A549 (cell line): ENCODE measurements around the gene TMTC2. TPM values are rescaled to one million over a fixed set of nuclear protein-coding genes. Genes with fewer than 3 reads are reported as not detected.

Source experiments
- ATAC-seq, 2 experiments: fragments of 200-7000 bp in 1 of 2; fragments of >200 bp in 1 of 2; cut with Nextera tagmentation in 1 of 2; cut with Tn5 transposase in 1 of 2; 3 replicates each; pipeline versions ENCODE4 v1.8.0 to v1.9.1; 2018 to 2020; ENCODE audit warnings: mild to moderate bottlenecking in 1 of 2, moderate library complexity in 1 of 2
- CTCF ChIA-PET: fragments of 300-600 bp; sonication (Branson Sonifier 250); formaldehyde crosslinking; extraction: SDS; loops from one replicate; lab custom pipeline; 2021; ENCODE audit warnings: antibody characterized with exemption, inconsistent platforms; lab: Yijun Ruan, JAX
- POLR2A ChIA-PET: fragments of 350-600 bp; formaldehyde crosslinking; extraction: SDS; loops from one replicate; lab custom pipeline; 2021; ENCODE audit warnings: antibody characterized with exemption, inconsistent platforms; lab: Yijun Ruan, JAX
- DNase-seq, 2 experiments: peaks; one replicate each; pipeline versions ENCODE4 v3.0.0 to v3.0.0-alpha.2; 2011 to 2016; ENCODE audit warnings: low read depth in 1 of 2, low spot score in 1 of 2
- FAIRE-seq: peaks from 2 replicates; lab custom pipeline; 2011; peaks lifted over from hg19 to GRCh38; lab: Jason Lieb, UNC
- H3K27ac ChIP-seq, 2 experiments: fragments of >200 bp; sonication (Bioruptor Twin); formaldehyde crosslinking; 3 replicates each; pipeline ENCODE4 v1.5.1; 2016 to 2017
- H3K4me1 ChIP-seq: fragments of >200 bp; sonication (Bioruptor Twin); formaldehyde crosslinking; 3 replicates; pipeline ENCODE4 v1.6.1; 2016
- H3K4me2 ChIP-seq: fragments of >200 bp; sonication (Bioruptor Twin); formaldehyde crosslinking; 3 replicates; pipeline ENCODE4 v1.6.1; 2016
- H3K4me3 ChIP-seq: fragments of >200 bp; sonication (Bioruptor Twin); formaldehyde crosslinking; 3 replicates; pipeline ENCODE4 v1.5.1; 2016
- H3K9me3 ChIP-seq: fragments of >200 bp; sonication (Bioruptor Twin); formaldehyde crosslinking; 3 replicates; pipeline ENCODE4 v1.6.1; 2016
- ATOH8 ChIP-seq: fragments of 250-450 bp; sonication (Bioruptor Pico); IDR thresholded peaks from 2 replicates; pipeline ENCODE4 v1.5.0; 2020; ENCODE audit warnings: low read depth, mild to moderate bottlenecking, moderate library complexity
- BCL3 ChIP-seq: fragments of >200 bp; sonication (Bioruptor Twin); formaldehyde crosslinking; IDR thresholded peaks from 3 replicates; pipeline ENCODE4 v1.6.1; 2016
- CHD4 ChIP-seq: fragments of 200-600 bp; sonication (generic); IDR thresholded peaks from 2 replicates; pipeline ENCODE4 v1.6.1; 2016; ENCODE audit warnings: antibody characterized with exemption, mild to moderate bottlenecking, borderline replicate concordance
- EHF ChIP-seq: fragments of 250-450 bp; sonication (Bioruptor Pico); IDR thresholded peaks from 2 replicates; pipeline ENCODE4 v1.5.0; 2020; ENCODE audit warnings: mild to moderate bottlenecking
- ESRRA ChIP-seq: fragments of 150-350 bp; IDR thresholded peaks from 2 replicates; pipeline ENCODE4 v1.6.1; 2014; ENCODE audit warnings: mild to moderate bottlenecking, low read length, borderline replicate concordance
- FOSL2 ChIP-seq, 2 experiments: fragments of 450-650 bp in 1 of 2; fragments of >200 bp in 1 of 2; sonication (Bioruptor Twin) in 1 of 2; formaldehyde crosslinking; IDR thresholded peaks; 2 replicates each; pipeline versions ENCODE4 v1.5.0 to v1.6.1; 2016 to 2020; ENCODE audit warnings: mild to moderate bottlenecking in 1 of 2, moderate library complexity in 1 of 2
- GATA3 ChIP-seq: IDR thresholded peaks from 2 replicates; pipeline ENCODE4 v1.6.1; 2012; ENCODE audit warnings: borderline replicate concordance
- HES2 ChIP-seq: fragments of >200 bp; sonication (Bioruptor Twin); formaldehyde crosslinking; IDR thresholded peaks from 2 replicates; pipeline ENCODE4 v1.6.1; 2016
- HEYL ChIP-seq: fragments of 250-450 bp; sonication (Bioruptor Pico); IDR thresholded peaks from 2 replicates; pipeline ENCODE4 v1.8.0; 2021; ENCODE audit warnings: mild to moderate bottlenecking, moderate library complexity
- HOXB5 ChIP-seq: fragments of 250-450 bp; sonication (Bioruptor Pico); IDR thresholded peaks from 2 replicates; pipeline ENCODE4 v1.5.0; 2020; ENCODE audit warnings: mild to moderate bottlenecking, moderate library complexity
- KDM1A ChIP-seq: fragments of 200-600 bp; sonication (generic); IDR thresholded peaks from 2 replicates; pipeline ENCODE4 v1.6.1; 2016; ENCODE audit warnings: low read depth, mild to moderate bottlenecking
- KDM5A ChIP-seq: fragments of 200-600 bp; sonication (generic); IDR thresholded peaks from 2 replicates; pipeline ENCODE4 v1.6.1; 2016; ENCODE audit warnings: antibody characterized with exemption, mild to moderate bottlenecking
- MAX ChIP-seq: IDR thresholded peaks from 2 replicates; pipeline ENCODE4 v1.6.1; 2012
- MAZ ChIP-seq: fragments of 150-350 bp; IDR thresholded peaks from 2 replicates; pipeline ENCODE4 v1.6.1; 2014; ENCODE audit warnings: antibody characterized with exemption, low read depth, low read length, borderline replicate concordance
- NFE2L2 ChIP-seq: fragments of 150-350 bp; conservative IDR thresholded peaks from 2 replicates; pipeline ENCODE4 v1.6.1; 2014; ENCODE audit warnings: low read length
- NR3C1 ChIP-seq: fragments of >200 bp; sonication (Bioruptor Twin); formaldehyde crosslinking; IDR thresholded peaks from 3 replicates; pipeline ENCODE4 v1.6.1; 2017
- PBX3 ChIP-seq: IDR thresholded peaks from 2 replicates; pipeline ENCODE4 v1.6.1; 2012
- POLR2AphosphoS2 ChIP-seq: conservative IDR thresholded peaks from 2 replicates; pipeline ENCODE4 v1.6.1; 2012; ENCODE audit warnings: low read length, improper control_type of control experiment, inconsistent platforms
- RFX5 ChIP-seq: fragments of 450-650 bp; IDR thresholded peaks from 2 replicates; pipeline ENCODE4 v1.7.1; 2014; ENCODE audit warnings: antibody characterized with exemption, mild to moderate bottlenecking, moderate library complexity
- TP53 ChIP-seq: fragments of 250-450 bp; sonication (Bioruptor Pico); IDR thresholded peaks from 2 replicates; pipeline ENCODE4 v1.5.0; 2021; ENCODE audit warnings: mild to moderate bottlenecking, moderate library complexity
- ZFP36 ChIP-seq: fragments of 450-650 bp; IDR thresholded peaks from 2 replicates; pipeline ENCODE4 v1.6.1; 2014; ENCODE audit warnings: borderline replicate concordance; ENCODE audit not compliant: partially characterized antibody
- WGBS: methylation state at CpG from one replicate; pipeline ENCODE4 v1.1.6; 2017; ENCODE audit errors: missing lambda C conversion rate; 5-methylcytosine and 5-hydroxymethylcytosine counted together
- polyA plus RNA-seq, 4 experiments: library from polyadenylated mRNA; depleted of rRNA in 3 of 4; stranded (reverse); fragments of >200 nt; fragmentation: RNase III in 1 of 4; extraction: RNeasy Plus Mini Kit Qiagen cat#74134 plus additional on column Dnase treatment in 1 of 4; gene quantifications; 2 replicates in 3 of 4; 3 replicates in 1 of 4; pipeline ENCODE4 v1.2.3, GENCODE V29; 2011 to 2017

Gene TMTC2
- polyA plus RNA-seq, 2 of the 4 experiments (the other 2 are of a cell fraction): 1.8 to 5.3 TPM

GRCh38 chr12:83044736-83045135 is 358.0 kb downstream of the TMTC2 start:
- POLR2A ChIA-PET: no interaction called here
- no peak for FAIRE-seq
- Histone ChIP-seq H3K4me3 (no peak overlapping the region), H3K9me3 (no peaks in the 10 kb centered on the region), H3K4me1 (no peaks in the 10 kb centered on the region), H3K27ac (no peak overlapping the region), H3K4me2 (no peak overlapping the region)
- TF ChIP-seq NR3C1 (no peak), TP53 (CRISPR knock-in tag) (no peak), HES2 (no peak), KDM5A (no peak), FOSL2 (IDR thresholded peaks at IDR 0.05) (no peak), FOSL2 (CRISPR knock-in tag; IDR thresholded peaks at IDR 0.05) (no peak), MAX (no peak), GATA3 (no peak)
- WGBS: 11% methylated on average over 1 of the region's 1 CpG
- ATAC-seq: no peak
- DNase-seq: no peak
- CTCF ChIA-PET: interaction anchor here (1.0 kb wide), 1 partner anchor 36 kb away, joined by 3 read pairs; no protein-coding TSS in a partner anchor

- CTCF ChIA-PET: interaction anchor here (0.6 to 1.2 kb wide), 2 partner anchors 142 to 360 kb away, joined by 3 read pairs; no protein-coding TSS in a partner anchor
- 63% methylated on average over 5 of the region's 5 CpGs for WGBS
- POLR2A ChIA-PET: no interaction called here
Measured at GRCh38 chr12:83046019-83046418, 359.3 kb downstream of the TMTC2 start.

GRCh38 chr12:83049306-83049705 is 362.6 kb downstream of the TMTC2 start:
- H3K4me3 ChIP-seq: no peak overlapping the region
- H3K9me3 ChIP-seq: no peaks in the 10 kb centered on the region
- ChIA-PET POLR2A (no interaction called here), CTCF (no interaction called here)
- DNase-seq: no peak
- H3K27ac ChIP-seq: no peak overlapping the region
- no peaks in the 10 kb centered on the region for H3K4me1 ChIP-seq
- TF ChIP-seq MAZ (no peak), PBX3 (no peak), NFE2L2 (no peak), RFX5 (no peak)
- FAIRE-seq: no peak
- 61% methylated on average over 5 of the region's 5 CpGs for WGBS
- ATAC-seq: no peak
- H3K4me2 ChIP-seq: no peak overlapping the region

More at GRCh38 chr12:83046019-83046418, 359.3 kb downstream of the TMTC2 start:
- ATAC-seq (no peak), FAIRE-seq (no peak), DNase-seq (no peak)
- no peak overlapping the region for H3K27ac ChIP-seq
- TF ChIP-seq CHD4: no peak
- no peak for TF ChIP-seq MAX
- no peak for TF ChIP-seq EHF
- TF ChIP-seq BCL3: no peak
- TF ChIP-seq POLR2AphosphoS2: no peak
- TF ChIP-seq FOSL2 (IDR thresholded peaks at IDR 0.05): no peak
- no peak for TF ChIP-seq FOSL2 (CRISPR knock-in tag; IDR thresholded peaks at IDR 0.05)
- no peak for TF ChIP-seq HOXB5 (CRISPR knock-in tag)
- no peak for TF ChIP-seq ATOH8 (CRISPR knock-in tag)
- TF ChIP-seq ZFP36: no peak
- no peak for TF ChIP-seq ESRRA
- TF ChIP-seq HES2: no peak
- no peak for TF ChIP-seq HEYL (CRISPR knock-in tag)
- TF ChIP-seq KDM1A: no peak
- no peak for TF ChIP-seq KDM5A
- no peak overlapping the region for H3K4me3 ChIP-seq
- H3K4me1 ChIP-seq: no peaks in the 10 kb centered on the region
- H3K4me2 ChIP-seq: no peak overlapping the region
- no peaks in the 10 kb centered on the region for H3K9me3 ChIP-seq
